ENCODE data around the gene ZNF202. TPM values are rescaled to one million over a fixed set of nuclear protein-coding genes. Genes with fewer than 3 reads are reported as not detected.

ZNF202 gene
- total RNA-seq, 1 donor from 2014 or later: 22.8 TPM

- H3K4me1 Mint-ChIP-seq: peaks cover 12% of the 10 kb centered on the region
- H3K36me3 Mint-ChIP-seq (ENCODE audit: low read depth): no peaks in the 10 kb centered on the region
- no peak for TF ChIP-seq CTCF (conservative IDR thresholded peaks at IDR 0.05)
- DNase-seq (ENCODE audit: low read depth, low spot score): no peak
- peaks cover 2% of the 10 kb centered on the region for H3K9me3 Mint-ChIP-seq
- no peak overlapping the region for H3K4me3 Mint-ChIP-seq
- H3K27me3 Mint-ChIP-seq (ENCODE audit: low read depth): peaks cover 34% of the 10 kb centered on the region
- no peak overlapping the region for H3K27ac Mint-ChIP-seq (ENCODE audit: unreplicated experiment)
Measured at GRCh38 chr11:123683428-123684170, 57.9 kb downstream of the ZNF202 start.

GRCh38 chr11:123682696-123683410 lies 58.6 kb downstream of the ZNF202 start:
- no peak overlapping the region for H3K4me3 Mint-ChIP-seq
- no peaks in the 10 kb centered on the region for H3K36me3 Mint-ChIP-seq (ENCODE audit: low read depth)
- peaks cover 12% of the 10 kb centered on the region for H3K4me1 Mint-ChIP-seq
- TF ChIP-seq CTCF (conservative IDR thresholded peaks at IDR 0.05): no peak
- H3K27me3 Mint-ChIP-seq (ENCODE audit: low read depth): peaks cover 31% of the 10 kb centered on the region
- no peak overlapping the region for H3K27ac Mint-ChIP-seq (ENCODE audit: unreplicated experiment)
- H3K9me3 Mint-ChIP-seq: peaks cover 2% of the 10 kb centered on the region
- no peak for DNase-seq (ENCODE audit: low read depth, low spot score)

GRCh38 chr11:123681030-123681429 lies 60.4 kb downstream of the ZNF202 start:
- Mint-ChIP-seq H3K9me3 (peaks cover 2% of the 10 kb centered on the region), H3K4me1 (peaks cover 12% of the 10 kb centered on the region), H3K27me3 (ENCODE audit: low read depth) (peaks cover 27% of the 10 kb centered on the region), H3K36me3 (ENCODE audit: low read depth) (no peaks in the 10 kb centered on the region), H3K27ac (ENCODE audit: unreplicated experiment) (no peak overlapping the region), H3K4me3 (no peak overlapping the region)
- TF ChIP-seq CTCF (conservative IDR thresholded peaks at IDR 0.05): no peak
- DNase-seq (ENCODE audit: low read depth, low spot score): no peak

GRCh38 chr11:123678246-123678645 lies 63.2 kb downstream of the ZNF202 start:
- Mint-ChIP-seq H3K4me3 (no peak overlapping the region), H3K27ac (ENCODE audit: unreplicated experiment) (no peak overlapping the region)

GRCh38 chr11:123677510-123677909 lies 64.0 kb downstream of the ZNF202 start:
- H3K36me3 Mint-ChIP-seq (ENCODE audit: low read depth): no peaks in the 10 kb centered on the region
- no peaks in the 10 kb centered on the region for H3K4me1 Mint-ChIP-seq
- H3K27me3 Mint-ChIP-seq (ENCODE audit: low read depth): peaks cover 12% of the 10 kb centered on the region
- peaks cover 2% of the 10 kb centered on the region for H3K9me3 Mint-ChIP-seq
- no peak for TF ChIP-seq CTCF (conservative IDR thresholded peaks at IDR 0.05)
- DNase-seq (ENCODE audit: low read depth, low spot score): no peak
- no peak overlapping the region for H3K27ac Mint-ChIP-seq (ENCODE audit: unreplicated experiment)
- H3K4me3 Mint-ChIP-seq: no peak overlapping the region

More at GRCh38 chr11:123678246-123678645, 63.2 kb downstream of the ZNF202 start:
- no peaks in the 10 kb centered on the region for H3K36me3 Mint-ChIP-seq (ENCODE audit: low read depth)
- peaks cover 2% of the 10 kb centered on the region for H3K9me3 Mint-ChIP-seq
- DNase-seq (ENCODE audit: low read depth, low spot score): no peak
- H3K27me3 Mint-ChIP-seq (ENCODE audit: low read depth): peaks cover 17% of the 10 kb centered on the region
- H3K4me1 Mint-ChIP-seq: peaks cover 5% of the 10 kb centered on the region
- no peak for TF ChIP-seq CTCF (conservative IDR thresholded peaks at IDR 0.05)
